HG03139 (cell line): ENCODE results near the gene YWHAH.
"Not testable (repeated sequence)": the region's sequence is repeated elsewhere in the genome, so short reads cannot be mapped to it uniquely, and the experiment has no call there.

ENCODE experiments used
- ATAC-seq: cut with Tn5 transposase; IDR thresholded peaks from one replicate; pipeline ENCODE4 v1.9.1; 2021; ENCODE audit not compliant: unreplicated experiment

Gene YWHAH

DNA sequence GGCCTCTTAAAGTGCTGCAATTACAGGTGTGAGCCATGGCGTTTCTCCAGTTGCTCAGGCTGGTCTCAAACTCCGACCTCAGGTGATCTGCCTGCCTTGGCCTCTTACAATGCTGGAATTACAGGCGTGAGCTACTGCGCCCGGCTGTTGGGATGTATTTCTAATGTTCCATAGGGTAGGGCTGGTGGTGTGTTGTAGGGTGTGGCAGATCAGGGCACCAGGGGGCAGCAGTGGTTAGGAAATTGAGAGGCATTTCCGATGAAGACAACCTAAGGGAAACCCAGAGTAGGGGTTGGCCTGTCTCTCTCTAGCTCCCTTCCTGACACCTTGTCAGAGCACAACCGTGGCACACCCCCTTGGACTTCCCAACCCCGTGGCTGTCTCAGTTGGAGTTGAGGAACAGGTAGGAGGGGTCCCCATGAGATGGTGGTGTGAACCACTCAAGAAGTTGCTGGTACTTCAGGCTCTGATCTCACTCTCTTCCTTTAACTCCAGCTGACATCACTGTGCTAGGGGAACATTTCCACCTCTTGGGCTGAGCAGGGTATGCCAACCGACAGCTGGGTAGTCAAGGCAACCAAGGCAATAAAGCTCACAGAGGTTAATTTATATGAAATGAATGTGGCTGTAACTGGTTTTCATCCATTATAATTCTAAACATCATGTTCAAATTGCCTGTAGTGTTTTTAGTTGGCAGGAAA is 33.0 kb downstream of the YWHAH start:
- no peak for ATAC-seq

DNA sequence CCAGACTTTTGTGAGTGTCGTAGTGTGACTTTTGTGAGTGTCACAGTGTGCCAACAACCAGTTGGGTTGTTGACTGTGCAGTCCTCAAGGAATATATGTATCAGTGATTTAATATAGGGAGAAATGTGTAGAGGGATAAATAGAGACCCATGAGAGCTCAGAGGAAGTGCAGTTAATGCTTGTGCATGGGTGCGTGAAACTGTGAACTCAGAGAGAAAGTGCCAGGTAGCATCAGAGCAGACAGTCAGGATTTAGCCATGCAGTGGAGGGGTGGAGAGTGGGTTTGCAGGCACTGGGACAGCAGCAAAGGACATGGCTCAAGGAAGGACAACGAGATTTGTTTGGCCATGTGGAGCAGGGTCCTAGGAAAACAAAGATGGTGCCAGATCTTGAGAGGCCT is 33.6 kb downstream of the YWHAH start:
- no peak for ATAC-seq

- no peak for ATAC-seq
Measured at GRCh38 chr22:31980628-31981027, 36.3 kb downstream of the YWHAH start.

- ATAC-seq, result not testable (repeated sequence)
Measured at GRCh38 chr22:31981976-31982375, 37.6 kb downstream of the YWHAH start.

DNA sequence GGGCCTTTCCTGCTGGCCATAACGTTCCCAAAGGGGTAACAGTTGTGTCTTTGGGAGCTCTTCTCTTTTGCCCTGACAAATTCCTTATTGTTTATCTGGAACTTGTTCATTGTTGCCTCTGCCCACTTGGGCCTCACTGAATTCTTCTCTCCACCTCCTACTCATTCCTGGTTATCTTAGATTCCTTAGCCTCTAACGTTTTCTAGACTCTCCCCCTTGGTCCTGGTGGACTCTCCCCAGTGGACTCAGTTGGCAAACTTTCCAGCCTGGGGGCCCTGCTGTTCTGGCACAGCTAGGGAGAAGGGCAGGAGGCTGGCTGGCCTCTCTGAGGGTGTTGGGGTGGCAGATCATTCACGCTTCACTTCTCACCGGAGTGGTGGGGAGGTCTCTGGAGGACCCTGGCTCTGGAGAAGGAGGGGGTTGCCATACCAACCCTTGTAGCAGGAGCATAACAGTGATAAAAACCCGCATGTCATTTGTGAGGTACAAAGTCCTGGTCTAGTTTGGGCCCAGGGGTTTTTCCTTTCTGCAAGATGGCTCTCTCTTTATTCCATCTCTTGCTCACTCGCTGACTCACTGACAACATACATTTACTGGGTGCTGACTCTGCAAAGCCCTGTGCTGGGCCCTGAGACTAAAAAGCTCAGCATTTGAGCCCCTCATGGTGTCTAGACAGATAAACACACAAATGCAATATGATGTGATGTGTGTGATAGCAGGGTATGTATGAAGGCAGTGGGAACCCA is 39.7 kb downstream of the YWHAH start:
- no peak for ATAC-seq

DNA sequence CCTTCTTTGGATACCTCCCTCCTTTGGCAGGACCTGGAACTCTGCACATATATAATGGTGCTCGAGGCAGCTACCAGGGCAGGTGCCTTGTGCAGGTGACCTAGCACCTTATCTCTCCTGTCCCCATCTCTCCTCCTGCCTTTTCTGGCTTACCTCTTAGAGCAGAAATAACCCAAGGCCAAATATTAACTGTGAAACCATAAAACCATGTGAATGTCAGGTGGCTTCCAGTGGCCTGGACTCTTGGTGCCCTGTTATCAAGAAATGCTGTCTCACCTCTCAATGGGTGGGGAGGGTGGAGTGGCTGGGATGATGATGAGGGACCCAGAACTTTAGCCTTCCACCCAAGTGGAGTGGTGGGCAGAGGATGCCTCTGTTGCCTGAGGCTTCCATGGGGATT is 42.9 kb downstream of the YWHAH start:
- no peak for ATAC-seq

GRCh38 chr22:31991102-31991839 is 46.9 kb downstream of the YWHAH start:
- no peak for ATAC-seq

DNA sequence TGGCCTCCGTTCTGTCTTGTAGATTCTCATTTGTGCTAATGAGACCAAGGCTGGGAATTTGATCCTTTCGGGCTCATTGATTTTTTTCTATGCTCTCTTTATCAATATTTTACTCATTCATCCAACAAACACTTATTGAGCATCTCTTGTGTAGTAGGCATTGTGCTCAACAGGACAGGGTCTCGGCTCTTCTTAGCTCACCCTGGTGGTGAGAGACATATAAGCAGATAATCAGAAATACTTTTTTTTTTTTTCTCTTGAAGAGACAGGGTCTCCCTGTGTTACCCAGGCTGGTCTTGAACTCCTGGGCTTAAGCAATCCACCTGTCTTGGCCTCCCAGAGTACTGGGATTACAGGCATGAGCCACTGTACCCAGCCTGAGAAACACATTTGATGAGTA is 50.7 kb downstream of the YWHAH start:
- ATAC-seq, result no peak

- ATAC-seq, result no peak
Measured at GRCh38 chr22:31995807-31996206, 51.5 kb downstream of the YWHAH start.

GRCh38 chr22:31998784-31999385 is 54.5 kb downstream of the YWHAH start:
- no peak for ATAC-seq

DNA sequence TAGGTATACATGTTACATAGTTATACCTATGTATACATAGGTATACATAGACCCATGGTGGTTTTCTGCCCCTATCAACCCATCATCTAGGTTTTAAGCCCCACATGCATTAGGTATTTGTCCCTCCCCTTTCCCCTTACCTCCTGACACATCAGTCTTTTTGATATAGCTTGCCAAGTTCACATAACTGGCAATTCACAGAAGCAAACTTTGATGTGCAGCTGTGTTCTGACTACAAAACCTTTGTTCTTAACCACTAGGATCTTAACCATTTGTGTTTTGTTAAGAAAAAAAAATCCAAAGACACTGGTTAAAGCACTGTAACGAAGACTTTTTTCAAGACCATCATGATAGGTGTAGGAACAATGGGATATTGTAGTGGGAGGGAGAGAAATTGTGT is 55.8 kb downstream of the YWHAH start:
- no peak for ATAC-seq

DNA sequence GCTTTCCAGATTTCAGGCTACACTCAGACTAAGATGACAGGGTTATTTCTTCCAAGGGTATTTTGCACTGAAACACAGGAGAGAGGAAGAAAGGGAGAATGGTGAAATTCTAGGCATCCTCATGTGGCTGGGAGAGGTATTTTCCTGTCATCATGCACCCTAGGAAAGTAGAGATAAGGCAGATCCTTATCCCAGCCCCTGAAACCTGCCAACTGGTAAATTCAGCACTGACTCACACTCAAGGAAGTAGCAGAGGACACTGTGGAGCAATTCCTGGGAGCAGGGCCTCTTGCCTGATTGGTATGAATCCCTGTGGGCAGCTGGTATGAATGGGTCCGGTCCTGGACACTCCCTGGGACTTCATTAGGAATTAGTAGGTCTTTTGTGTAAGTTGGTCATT is 61.1 kb downstream of the YWHAH start:
- ATAC-seq, result no peak
